HFFc6 (cell line): ENCODE data around the gene PDE4B. TPM values are rescaled to one million over a fixed set of nuclear protein-coding genes. Genes with fewer than 3 reads are reported as not detected.
A peak's percentile ranks its signal among the peaks of the same experiment; 100 is the strongest.
"Not testable (repeated sequence)": the region's sequence is repeated elsewhere in the genome, so short reads cannot be mapped to it uniquely, and the experiment has no call there.

Experiments used
- DNase-seq: peaks from one replicate; pipeline ENCODE4 v3.0.0-alpha.2; 2018
- H3K27ac Mint-ChIP-seq: 2 replicates; pipeline ENCODE4 v1.8.0; 2020; ENCODE audit warnings: mild to moderate bottlenecking, mixed read lengths
- H3K27me3 Mint-ChIP-seq: 2 replicates; pipeline ENCODE4 v1.8.0; 2021; ENCODE audit warnings: mild to moderate bottlenecking, moderate library complexity, mixed read lengths; ENCODE audit not compliant: insufficient read depth
- H3K36me3 Mint-ChIP-seq: 2 replicates; pipeline ENCODE4 v1.8.0; 2021; ENCODE audit warnings: low read depth, mixed read lengths
- H3K4me1 Mint-ChIP-seq: 2 replicates; pipeline ENCODE4 v1.8.0; 2020; ENCODE audit warnings: low read depth, mixed read lengths
- H3K4me3 Mint-ChIP-seq: 2 replicates; pipeline ENCODE4 v1.8.0; 2020; ENCODE audit warnings: mild to moderate bottlenecking, moderate library complexity, mixed read lengths
- H3K9me3 Mint-ChIP-seq: 2 replicates; pipeline ENCODE4 v1.8.0; 2020; ENCODE audit warnings: mild to moderate bottlenecking, mixed read lengths
- total RNA-seq, 6 experiments: library from RNA; stranded (reverse); fragmentation: NEBNext Ultra II Directional; extraction: Animal tissue kit (Norgen Biotek cat#: 25700); gene quantifications; 2 replicates in 1 of 6; 3 replicates in 5 of 6; pipeline ENCODE4 v1.2.3, GENCODE V29; 2021
- TF ChIP-seq, protein P1 (sequence below): fragments of 200-600 bp; sonication (generic); IDR thresholded peaks from 2 replicates; pipeline ENCODE4 v1.5.0; 2021; ENCODE audit warnings: antibody characterized with exemption, mild to moderate bottlenecking

The PDE4B gene
- total RNA-seq, 6 experiments from 2014 or later, result 34.9 to 57.6 (median 42.8) TPM

- no peak overlapping the region for H3K4me3 Mint-ChIP-seq
Observed at GRCh38 chr1:66401244-66401643, 608.5 kb downstream of the PDE4B start.

DNA sequence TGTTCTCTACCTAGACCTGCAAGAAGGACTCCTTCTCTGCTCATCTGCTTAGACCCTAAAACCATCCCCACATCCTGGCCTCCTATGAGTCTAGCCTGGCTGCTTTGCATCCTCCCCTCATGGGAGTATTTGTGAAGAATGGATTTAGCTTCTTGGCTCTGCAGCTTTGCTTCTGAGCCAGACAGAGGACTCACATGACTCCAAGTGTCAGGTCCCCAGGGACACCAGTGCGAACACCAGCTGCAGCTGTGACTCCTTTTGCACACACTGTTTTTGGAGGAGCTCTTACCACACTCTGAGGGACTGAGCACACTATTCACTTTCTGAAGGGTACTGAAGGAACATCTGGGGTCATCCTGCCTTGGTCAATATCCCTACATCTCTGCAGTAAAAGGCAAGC is 609.5 kb downstream of the PDE4B start:
- Mint-ChIP-seq H3K36me3 (no peaks in the 10 kb centered on the region), H3K27ac (no peak overlapping the region), H3K4me1 (peaks cover 40% of the 10 kb centered on the region), H3K27me3 (peaks cover 2% of the 10 kb centered on the region; the same call in 1 of the 2 replicates), H3K4me3 (no peak overlapping the region), H3K9me3 (no peaks in the 10 kb centered on the region)
- TF ChIP-seq, protein P1, sequence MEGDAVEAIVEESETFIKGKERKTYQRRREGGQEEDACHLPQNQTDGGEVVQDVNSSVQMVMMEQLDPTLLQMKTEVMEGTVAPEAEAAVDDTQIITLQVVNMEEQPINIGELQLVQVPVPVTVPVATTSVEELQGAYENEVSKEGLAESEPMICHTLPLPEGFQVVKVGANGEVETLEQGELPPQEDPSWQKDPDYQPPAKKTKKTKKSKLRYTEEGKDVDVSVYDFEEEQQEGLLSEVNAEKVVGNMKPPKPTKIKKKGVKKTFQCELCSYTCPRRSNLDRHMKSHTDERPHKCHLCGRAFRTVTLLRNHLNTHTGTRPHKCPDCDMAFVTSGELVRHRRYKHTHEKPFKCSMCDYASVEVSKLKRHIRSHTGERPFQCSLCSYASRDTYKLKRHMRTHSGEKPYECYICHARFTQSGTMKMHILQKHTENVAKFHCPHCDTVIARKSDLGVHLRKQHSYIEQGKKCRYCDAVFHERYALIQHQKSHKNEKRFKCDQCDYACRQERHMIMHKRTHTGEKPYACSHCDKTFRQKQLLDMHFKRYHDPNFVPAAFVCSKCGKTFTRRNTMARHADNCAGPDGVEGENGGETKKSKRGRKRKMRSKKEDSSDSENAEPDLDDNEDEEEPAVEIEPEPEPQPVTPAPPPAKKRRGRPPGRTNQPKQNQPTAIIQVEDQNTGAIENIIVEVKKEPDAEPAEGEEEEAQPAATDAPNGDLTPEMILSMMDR, result no peak
- DNase-seq, result no peak

More at GRCh38 chr1:66401244-66401643, 608.5 kb downstream of the PDE4B start:
- H3K9me3 Mint-ChIP-seq, result no peaks in the 10 kb centered on the region
- peaks cover 2% of the 10 kb centered on the region for H3K27me3 Mint-ChIP-seq
- TF ChIP-seq, protein P1, result no peak
- H3K36me3 Mint-ChIP-seq, result no peaks in the 10 kb centered on the region
- peaks cover 40% of the 10 kb centered on the region for H3K4me1 Mint-ChIP-seq
- no peak overlapping the region for H3K27ac Mint-ChIP-seq
- no peak for DNase-seq

DNA sequence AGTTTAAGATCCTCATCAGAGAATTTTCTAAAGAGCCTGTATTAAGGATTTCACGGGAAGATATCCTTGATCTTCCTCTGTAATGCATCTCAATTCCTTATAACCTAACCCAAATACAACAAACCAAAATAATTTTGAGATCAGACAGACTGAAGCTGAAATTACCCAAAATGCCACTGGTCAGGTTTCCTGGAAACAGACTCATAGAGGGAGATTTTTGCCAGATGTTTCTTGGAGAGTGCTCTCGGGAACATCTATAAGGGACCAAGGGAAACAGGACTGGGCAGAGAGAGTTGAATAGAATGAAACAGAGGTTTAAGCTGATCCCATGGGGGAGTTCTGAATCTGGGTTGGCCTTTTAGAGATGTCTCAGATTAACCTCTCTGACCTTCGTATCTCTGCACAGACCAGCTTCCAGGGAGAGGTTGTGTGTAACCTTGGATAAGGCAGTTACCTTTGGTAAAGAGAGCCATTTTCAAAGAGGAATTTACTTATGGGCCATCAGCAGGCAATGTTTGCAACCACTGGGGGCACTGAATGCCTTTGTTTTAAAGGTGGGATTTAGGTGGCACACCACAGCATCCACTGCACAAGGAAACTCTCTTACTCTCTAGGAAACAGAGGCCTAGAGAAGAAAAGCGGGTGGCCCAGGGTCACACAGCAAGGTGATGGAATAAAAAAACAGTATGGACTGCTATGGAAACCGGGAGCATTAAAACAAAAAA is 610.5 kb downstream of the PDE4B start:
- Mint-ChIP-seq H3K4me1 (peaks cover 40% of the 10 kb centered on the region), H3K4me3 (no peak overlapping the region), H3K27me3 (peaks cover 2% of the 10 kb centered on the region; the same call in 1 of the 2 replicates), H3K36me3 (peaks cover under 1% of the 10 kb centered on the region; the same call in 1 of the 2 replicates), H3K9me3 (no peaks in the 10 kb centered on the region), H3K27ac (no peak overlapping the region)
- no peak for DNase-seq
- TF ChIP-seq, protein P1, result no peak

GRCh38 chr1:66405061-66405460 is 612.4 kb downstream of the PDE4B start:
- no peak overlapping the region for H3K27ac Mint-ChIP-seq
- peaks cover 12% of the 10 kb centered on the region for H3K9me3 Mint-ChIP-seq
- peaks cover 14% of the 10 kb centered on the region for H3K36me3 Mint-ChIP-seq
- no peak overlapping the region for H3K4me3 Mint-ChIP-seq
- H3K4me1 Mint-ChIP-seq, result peaks cover 22% of the 10 kb centered on the region
- TF ChIP-seq, protein P1, result no peak
- DNase-seq, result no peak
- H3K27me3 Mint-ChIP-seq, result peaks cover 4% of the 10 kb centered on the region; the same call in 1 of the 2 replicates

DNA sequence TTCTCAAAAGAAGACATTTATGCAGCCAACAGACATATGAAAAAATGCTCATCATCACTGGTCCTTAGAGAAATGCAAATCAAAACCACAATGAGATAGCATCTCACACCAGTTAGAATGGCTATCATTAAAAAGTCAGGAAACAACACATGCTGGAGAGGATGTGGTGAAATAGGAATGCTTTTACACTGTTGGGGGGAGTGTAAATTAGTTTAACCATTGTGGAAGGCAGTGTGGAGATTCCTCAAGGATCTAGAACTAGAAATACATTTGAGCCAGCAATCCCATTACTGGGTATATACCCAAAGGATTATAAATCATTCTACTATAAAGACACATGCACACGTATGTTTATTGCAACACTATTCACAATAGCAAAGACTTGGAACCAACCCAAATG is 618.8 kb downstream of the PDE4B start:
- DNase-seq, result peak; percentile 40
- peaks cover 16% of the 10 kb centered on the region for H3K9me3 Mint-ChIP-seq
- not testable (repeated sequence) for H3K27me3 Mint-ChIP-seq, H3K27ac Mint-ChIP-seq, H3K4me3 Mint-ChIP-seq
- H3K4me1 Mint-ChIP-seq, result peaks cover 45% of the 10 kb centered on the region
- peaks cover 14% of the 10 kb centered on the region for H3K36me3 Mint-ChIP-seq

- Mint-ChIP-seq H3K4me3 (no peak overlapping the region), H3K9me3 (peaks cover 16% of the 10 kb centered on the region), H3K27ac (peak overlapping the region; percentile 22; the same call in 1 of the 2 replicates), H3K27me3 (peaks cover 3% of the 10 kb centered on the region; the same call in 1 of the 2 replicates), H3K4me1 (peaks cover 47% of the 10 kb centered on the region), H3K36me3 (peaks cover 14% of the 10 kb centered on the region)
- peak; percentile 43 for DNase-seq
- TF ChIP-seq, protein P1, result no peak
Observed at GRCh38 chr1:66412704-66413103, 620.0 kb downstream of the PDE4B start.
